Measurements from ENCODE around the gene NEB. TPM values are rescaled to one million over a fixed set of nuclear protein-coding genes. Genes with fewer than 3 reads are reported as not detected.

The NEB gene
- total and polyA plus RNA-seq, 2 of the 4 experiments (the other 2 are of a cell fraction): under 0.01 TPM; not detected in 1

GRCh38 chr2:151439127-151439526 lies 295.1 kb downstream of the NEB start:
- ATAC-seq (ENCODE audit: low read depth): no peak
- Histone ChIP-seq H2AK5ac (ENCODE audit: low read depth, low read length) (no peak overlapping the region), H2BK15ac (ENCODE audit: low read depth, low read length) (no peak overlapping the region), H3K18ac (ENCODE audit: low read depth, low read length) (no peak overlapping the region), H3K4me2 (ENCODE audit: low read depth, low read length) (no peak overlapping the region), H2AFZ (replicated peaks; ENCODE audit: low read length, poor library complexity) (no peak overlapping the region), H3K14ac (replicated peaks; ENCODE audit: low read depth, low read length) (no peak overlapping the region), H2BK120ac (ENCODE audit: low read depth, low read length) (no peak overlapping the region), H2BK5ac (ENCODE audit: low read depth, low read length, poor library complexity, severe bottlenecking) (no peak overlapping the region), H3K4ac (ENCODE audit: low read depth, low read length) (no peak overlapping the region), H3K9ac (ENCODE audit: low read depth, low read length) (no peak overlapping the region), H3K27me3 (ENCODE audit: control insufficient read depth, insufficient read depth, low read length) (no peaks in the 10 kb centered on the region), H3K23ac (ENCODE audit: low read depth, low read length) (no peak overlapping the region), H2BK20ac (ENCODE audit: low read depth, low read length) (no peak overlapping the region), H4K20me1 (ENCODE audit: insufficient read depth, low read length) (no peaks in the 10 kb centered on the region), H2AK9ac (replicated peaks; ENCODE audit: low read depth, low read length, poor library complexity) (no peak overlapping the region), H3K9me3 (ENCODE audit: control insufficient read depth, insufficient read depth, low read length) (no peaks in the 10 kb centered on the region), H3K56ac (ENCODE audit: extremely low read depth, insufficient read depth, low read length) (no peak overlapping the region), H3K79me1 (ENCODE audit: low read depth in 1 of 2, low read length in 2 of 2) (peaks cover 10 to 11% of the 10 kb centered on the region in 2 experiments), H4K8ac (ENCODE audit: low read depth in 2 of 2, low read length in 2 of 2) (no peak overlapping the region), H4K91ac (ENCODE audit: insufficient read depth, low read depth, low read length) (no peak overlapping the region), H3K4me3 (ENCODE audit: insufficient read depth, low read depth, low read length) (no peak overlapping the region), H3K36me3 (ENCODE audit: control insufficient read depth, insufficient read depth, low read length) (peaks cover 31% of the 10 kb centered on the region), H3K9me1 (ENCODE audit: insufficient read depth, low read length) (no peaks in the 10 kb centered on the region), H4K5ac (ENCODE audit: low read depth, low read length) (no peak overlapping the region), H3K27ac (ENCODE audit: insufficient read depth, low read length) (no peak overlapping the region), H3K4me1 (ENCODE audit: control insufficient read depth, insufficient read depth, low read length) (no peaks in the 10 kb centered on the region)
- POLR2A ChIA-PET (ENCODE audit: unreplicated experiment): interaction anchor here (0.5 kb wide), 1 partner anchor 21 kb away, joined by 6 read pairs; no protein-coding TSS in a partner anchor
- intact Hi-C loops (cut with micrococcal nuclease) (no loop called here), in situ Hi-C loops (cut with MboI; ENCODE audit: low sequenced_read_pairs) (loop anchor here (25.0 kb wide), 1 partner anchor 1852 kb away; the partner anchor contains the start of gene MMADHC), dilution Hi-C loops (cut with HindIII; ENCODE audit: low sequenced_read_pairs, unreplicated experiment) (no loop called here)
- TF ChIP-seq ELK1 (IDR thresholded peaks at IDR 0.05; ENCODE audit: borderline replicate concordance, low read depth, low read length) (no peak), RAD21 (IDR thresholded peaks at IDR 0.05; ENCODE audit: low read length) (no peak), POLR2A (IDR thresholded peaks at IDR 0.05; ENCODE audit: low read depth, low read length) (no peak), USF2 (IDR thresholded peaks at IDR 0.05; ENCODE audit: low read depth, low read length) (no peak), CHD1 (IDR thresholded peaks at IDR 0.05; ENCODE audit: low read depth, low read length) (no peak), FOS (IDR thresholded peaks at IDR 0.05; ENCODE audit: low read depth, low read length) (no peak), MAZ (IDR thresholded peaks at IDR 0.05; ENCODE audit: borderline replicate concordance, low read depth, low read length) (no peak), CTCF (conservative IDR thresholded peaks at IDR 0.05; ENCODE audit: low read depth, low read length) (no peak), SMC3 (IDR thresholded peaks at IDR 0.05; ENCODE audit: low read depth, low read length) (no peak), RCOR1 (IDR thresholded peaks at IDR 0.05; ENCODE audit: insufficient replicate concordance, low read length) (no peak)
- CTCF ChIA-PET: interaction anchor here (0.8 to 1.4 kb wide), 2 partner anchors 20 to 201 kb away, joined by 3 read pairs; no protein-coding TSS in a partner anchor
- WGBS, 2 experiments (ENCODE audit: extremely low coverage in 2 of 2, insufficient read length in 1 of 2): 93% methylated on average over 5 of the region's 13 CpGs; no CpG with 5 or more reads in 1 of the 2 experiments
- no peak for DNase-seq
- BruUV-seq (replicated peaks): no TSS peak

Measured in IMR-90 (cell line).